ENCODE measurements around the gene PSMD6.
A peak's percentile ranks its signal among the peaks of the same experiment; 100 is the strongest.

Gene PSMD6

DNA sequence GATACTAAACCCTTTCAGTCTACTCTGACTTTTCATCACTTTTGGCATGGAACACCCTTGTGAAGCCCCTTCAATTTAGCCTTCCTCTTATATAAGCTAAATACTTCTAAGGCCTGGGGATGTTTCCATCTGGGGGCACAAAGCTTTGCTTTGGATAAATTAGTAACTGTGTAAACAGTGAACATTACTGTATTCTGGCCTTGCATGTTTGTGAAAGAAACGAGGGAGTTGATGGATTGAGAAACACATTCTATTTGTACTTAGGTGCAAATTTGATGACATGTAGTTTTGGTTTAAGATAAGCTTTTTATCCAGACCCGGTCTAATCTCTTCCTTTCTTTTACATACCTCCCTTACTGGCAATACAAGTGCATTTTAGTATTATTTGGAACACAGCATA lies 19.7 kb downstream of the PSMD6 start:
- FAIRE-seq = no peak
- TF ChIP-seq POLR2AphosphoS5 (IDR thresholded peaks at IDR 0.05; ENCODE audit: low read depth, low read length) = no peak
- no peak for TF ChIP-seq TAF1 (IDR thresholded peaks at IDR 0.05; ENCODE audit: borderline replicate concordance, low read depth, low read length)
- TF ChIP-seq POLR2A (IDR thresholded peaks at IDR 0.05; ENCODE audit: low read depth, low read length) = no peak
- no peak for DNase-seq (ENCODE audit: insufficient read length)

DNA sequence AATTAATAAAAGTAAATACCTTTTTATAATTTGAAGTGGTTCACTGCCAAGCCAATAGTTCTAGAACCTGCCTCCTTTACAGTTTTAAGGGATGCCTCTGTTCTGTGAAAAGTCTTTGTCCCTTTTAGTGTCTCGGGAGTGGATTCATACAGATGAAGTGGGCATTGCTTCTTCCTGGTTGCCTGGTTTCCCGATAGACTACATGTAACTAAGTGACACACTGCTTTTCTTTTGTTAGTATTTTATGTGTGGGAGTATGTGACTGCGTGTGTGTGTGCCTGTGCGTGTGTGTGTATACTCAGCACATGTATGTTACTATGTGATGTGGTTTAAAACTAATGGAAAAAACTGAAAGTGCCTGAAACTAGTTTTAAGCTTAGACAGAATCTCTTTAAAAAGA lies 21.1 kb downstream of the PSMD6 start:
- DNase-seq (ENCODE audit: insufficient read length) (no peak), FAIRE-seq (no peak)
- no peak for TF ChIP-seq POLR2AphosphoS5 (IDR thresholded peaks at IDR 0.05; ENCODE audit: low read depth, low read length)
- no peak for TF ChIP-seq TAF1 (IDR thresholded peaks at IDR 0.05; ENCODE audit: borderline replicate concordance, low read depth, low read length)
- no peak for TF ChIP-seq POLR2A (IDR thresholded peaks at IDR 0.05; ENCODE audit: low read depth, low read length)

DNA sequence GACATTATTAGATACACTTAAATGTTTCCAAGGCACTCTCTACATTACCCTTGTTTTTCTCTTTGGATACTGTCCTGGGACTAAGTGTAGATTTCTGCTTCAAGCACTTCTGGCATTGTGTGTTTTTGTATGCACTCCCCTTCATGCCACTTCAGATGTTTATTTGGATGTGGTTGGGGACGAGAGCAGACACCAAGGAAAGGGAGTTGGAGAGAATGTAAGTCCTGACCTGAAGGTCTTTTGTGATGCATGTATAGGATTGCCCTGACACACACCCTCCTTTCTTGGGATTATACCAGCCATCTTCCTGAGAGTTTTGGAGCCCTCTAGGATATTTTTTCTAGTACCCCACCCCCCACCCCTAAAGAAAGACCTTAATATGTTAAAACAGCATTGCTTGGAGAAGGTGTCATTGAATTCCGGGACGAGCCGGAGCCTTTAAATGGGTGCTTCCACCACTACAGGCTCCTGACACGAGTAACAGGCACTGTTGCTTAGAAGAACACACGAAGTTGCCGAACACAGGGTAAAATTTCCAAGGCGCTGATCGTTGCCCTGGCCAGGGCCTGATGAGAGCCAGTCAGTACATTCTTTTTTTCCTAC lies 22.7 kb downstream of the PSMD6 start:
- DNase-seq (ENCODE audit: insufficient read length) = no peak
- FAIRE-seq = no peak
- no peak for TF ChIP-seq POLR2A (IDR thresholded peaks at IDR 0.05; ENCODE audit: low read depth, low read length)

DNA sequence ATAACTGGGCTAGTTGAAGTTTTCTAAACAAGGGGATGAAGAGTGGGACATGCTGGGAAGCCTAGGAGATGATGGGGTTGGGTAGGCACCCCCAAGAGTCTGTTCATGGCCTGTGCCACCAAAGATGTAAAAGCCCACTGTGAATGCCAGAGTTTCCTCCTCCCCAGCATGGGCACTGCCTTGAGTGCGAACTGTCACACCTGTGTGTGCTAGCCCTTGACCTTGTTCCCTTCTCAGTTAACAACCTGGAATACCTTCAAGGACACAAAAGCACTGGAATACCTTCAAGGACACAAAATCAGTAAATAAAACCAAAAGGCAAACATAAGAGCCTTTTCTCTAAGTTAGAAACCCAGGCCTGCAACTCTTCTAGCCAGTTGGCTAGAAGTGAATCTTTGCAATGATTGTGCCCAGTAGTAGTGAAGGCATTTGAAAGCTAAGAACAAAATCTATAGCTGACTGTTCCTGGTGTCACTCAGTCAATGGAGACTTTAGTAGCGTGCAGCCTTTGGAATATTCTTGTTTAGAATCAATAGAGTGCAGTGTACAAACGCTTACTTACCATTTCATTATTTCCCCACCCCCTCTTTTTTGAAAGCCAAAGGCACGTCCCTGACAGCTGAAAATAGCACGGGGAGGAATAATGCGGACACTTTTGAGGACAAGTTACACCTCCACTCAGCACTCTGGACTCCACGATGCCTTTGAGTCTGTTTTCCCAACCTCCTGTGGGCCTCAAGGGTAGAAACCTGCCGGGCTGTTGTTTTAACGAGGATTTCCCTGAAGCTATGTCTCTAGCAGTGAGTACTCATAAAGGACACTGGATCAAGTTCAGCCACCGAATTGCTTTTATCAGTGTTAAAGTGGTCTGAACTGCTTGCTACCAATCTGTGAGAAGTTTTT lies 24.2 kb downstream of the PSMD6 start:
- FAIRE-seq (no peak), DNase-seq (ENCODE audit: insufficient read length) (no peak)
- TF ChIP-seq TAF1 (IDR thresholded peaks at IDR 0.05; ENCODE audit: borderline replicate concordance, low read depth, low read length) (no peak), POLR2AphosphoS5 (IDR thresholded peaks at IDR 0.05; ENCODE audit: low read depth, low read length) (no peak), POLR2A (IDR thresholded peaks at IDR 0.05; ENCODE audit: low read depth, low read length) (no peak)

DNA sequence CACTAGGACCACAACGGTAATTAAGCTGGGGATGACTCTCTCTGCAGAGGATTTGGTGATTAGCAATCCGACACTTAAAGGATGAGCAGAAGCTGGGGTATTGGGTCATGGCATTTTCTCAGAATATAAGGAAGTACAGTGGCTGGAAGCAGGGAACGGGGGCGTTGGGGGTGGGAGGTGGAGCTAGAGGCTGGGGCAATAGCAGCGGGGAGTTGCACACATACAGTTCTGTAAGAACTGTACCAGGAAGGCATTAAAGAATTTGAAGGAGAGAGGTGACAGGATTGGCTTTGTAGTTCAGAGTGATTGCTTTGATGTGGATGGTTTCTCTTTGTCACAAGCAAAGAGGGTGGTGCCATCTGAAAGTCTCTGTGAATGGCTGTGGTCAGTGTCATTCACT lies 28.2 kb downstream of the PSMD6 start:
- TF ChIP-seq TAF1 (IDR thresholded peaks at IDR 0.05; ENCODE audit: borderline replicate concordance, low read depth, low read length) = no peak
- TF ChIP-seq POLR2A (IDR thresholded peaks at IDR 0.05; ENCODE audit: low read depth, low read length) = no peak
- TF ChIP-seq POLR2AphosphoS5 (IDR thresholded peaks at IDR 0.05; ENCODE audit: low read depth, low read length) = no peak
- FAIRE-seq = no peak

DNA sequence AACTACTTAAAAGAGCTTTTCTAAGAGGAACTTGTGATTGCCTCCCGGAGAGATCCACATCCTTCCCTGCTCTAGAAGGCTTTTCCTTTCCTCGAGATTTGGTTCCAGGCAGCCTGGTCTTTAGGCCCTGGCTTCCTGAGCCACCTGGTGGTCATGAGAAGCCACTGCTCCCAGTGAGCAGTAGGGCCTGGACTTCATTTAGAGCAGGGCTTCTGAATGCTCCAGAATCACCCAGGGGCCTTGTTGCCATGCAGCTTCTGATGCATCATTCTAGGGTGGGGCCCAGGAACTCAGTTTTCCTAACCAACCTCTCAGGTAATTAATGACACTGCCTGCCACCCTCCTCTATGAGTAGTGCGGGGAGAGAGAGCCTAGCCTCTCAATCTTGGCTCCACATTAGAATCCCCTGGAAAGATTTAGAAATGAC lies 29.6 kb downstream of the PSMD6 start:
- DNase-seq (ENCODE audit: insufficient read length) = peak; percentile 37
- TF ChIP-seq POLR2A (IDR thresholded peaks at IDR 0.05; ENCODE audit: low read depth, low read length) = no peak
- TF ChIP-seq POLR2AphosphoS5 (IDR thresholded peaks at IDR 0.05; ENCODE audit: low read depth, low read length) = no peak
- TF ChIP-seq TAF1 (IDR thresholded peaks at IDR 0.05; ENCODE audit: borderline replicate concordance, low read depth, low read length) = no peak
- FAIRE-seq = peak; percentile 82

More for the DNA sequence above, 28.2 kb downstream of the PSMD6 start:
- DNase-seq (ENCODE audit: insufficient read length) = no peak

DNA sequence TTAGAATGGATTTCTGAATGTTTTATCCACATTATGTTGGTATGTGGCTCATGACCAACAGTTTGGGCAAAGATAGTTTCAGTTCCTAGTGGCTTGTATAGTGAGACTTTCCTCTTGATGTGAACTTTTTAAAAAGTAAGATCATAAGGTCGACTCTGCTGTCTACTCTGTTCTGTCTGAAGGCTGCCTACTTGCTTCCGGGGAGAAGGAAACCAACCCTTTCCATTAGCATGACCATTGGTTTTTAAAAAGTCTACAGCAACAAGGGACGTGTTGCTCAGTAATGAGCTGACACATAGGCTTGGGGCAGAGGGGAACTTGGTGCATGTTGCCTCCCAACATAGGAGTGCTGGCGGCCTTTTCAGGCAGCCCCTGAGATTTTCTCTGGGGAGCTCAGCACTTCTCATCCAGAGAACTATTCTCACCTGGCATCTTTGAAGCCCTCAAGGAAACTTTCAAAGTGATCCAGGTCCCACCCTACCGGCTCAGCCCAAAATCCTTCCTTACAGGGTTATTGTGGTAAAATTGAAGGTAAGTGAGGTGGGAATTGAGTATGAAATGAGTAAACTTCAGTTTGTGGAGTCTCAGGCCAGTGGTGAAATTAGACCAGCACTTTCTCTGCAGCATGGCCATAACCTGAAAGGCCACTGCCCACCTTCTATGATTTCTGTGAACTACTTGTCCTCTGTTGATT lies 30.6 kb downstream of the PSMD6 start:
- no peak for TF ChIP-seq POLR2A (IDR thresholded peaks at IDR 0.05; ENCODE audit: low read depth, low read length)
- TF ChIP-seq TAF1 (IDR thresholded peaks at IDR 0.05; ENCODE audit: borderline replicate concordance, low read depth, low read length) = no peak
- TF ChIP-seq POLR2AphosphoS5 (IDR thresholded peaks at IDR 0.05; ENCODE audit: low read depth, low read length) = no peak
- DNase-seq (ENCODE audit: insufficient read length) (no peak), FAIRE-seq (no peak)

DNA sequence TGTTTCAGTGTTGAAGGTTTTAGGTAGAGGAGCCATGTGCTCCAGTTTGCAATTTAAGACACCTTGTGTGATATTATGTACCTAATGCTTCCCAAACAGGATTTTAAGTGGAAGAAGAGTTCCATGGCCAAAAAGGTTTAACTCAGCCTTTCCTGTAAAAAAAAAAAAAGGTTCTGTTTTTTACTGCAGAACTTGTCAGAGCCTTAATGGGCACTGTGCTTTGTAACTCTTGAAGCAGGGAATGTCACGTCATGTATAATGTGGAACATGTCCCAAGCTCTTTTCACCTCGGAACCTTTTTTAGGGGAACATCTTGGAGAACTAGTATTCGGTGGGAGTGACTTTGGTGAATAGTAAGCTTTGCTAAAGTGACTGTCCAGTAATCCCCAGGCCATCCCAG lies 31.6 kb downstream of the PSMD6 start:
- FAIRE-seq (no peak), DNase-seq (ENCODE audit: insufficient read length) (no peak)
- TF ChIP-seq POLR2AphosphoS5 (IDR thresholded peaks at IDR 0.05; ENCODE audit: low read depth, low read length) (no peak), TAF1 (IDR thresholded peaks at IDR 0.05; ENCODE audit: borderline replicate concordance, low read depth, low read length) (no peak), POLR2A (IDR thresholded peaks at IDR 0.05; ENCODE audit: low read depth, low read length) (no peak)

DNA sequence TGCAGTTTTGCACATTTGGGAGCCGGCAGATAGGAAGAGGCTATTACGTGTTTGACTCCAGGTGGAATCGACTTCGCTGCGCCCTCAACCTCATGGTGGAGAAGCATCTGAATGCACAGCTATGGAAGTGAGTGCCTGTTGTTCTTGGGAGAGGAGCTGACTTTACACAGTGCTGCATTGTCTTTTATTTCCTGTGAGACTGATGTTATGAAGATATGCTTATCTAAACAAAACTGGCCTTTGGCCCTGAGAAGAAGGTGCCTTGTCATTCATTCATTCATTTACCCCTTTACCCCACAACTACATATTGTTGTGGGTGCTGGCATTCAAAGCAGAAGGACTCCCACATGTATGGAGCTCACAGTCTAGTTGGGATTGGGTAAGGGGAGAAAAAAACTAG lies 32.6 kb downstream of the PSMD6 start:
- no peak for DNase-seq (ENCODE audit: insufficient read length)
- no peak for FAIRE-seq
- TF ChIP-seq POLR2AphosphoS5 (IDR thresholded peaks at IDR 0.05; ENCODE audit: low read depth, low read length) (no peak), TAF1 (IDR thresholded peaks at IDR 0.05; ENCODE audit: borderline replicate concordance, low read depth, low read length) (no peak), POLR2A (IDR thresholded peaks at IDR 0.05; ENCODE audit: low read depth, low read length) (no peak)

DNA sequence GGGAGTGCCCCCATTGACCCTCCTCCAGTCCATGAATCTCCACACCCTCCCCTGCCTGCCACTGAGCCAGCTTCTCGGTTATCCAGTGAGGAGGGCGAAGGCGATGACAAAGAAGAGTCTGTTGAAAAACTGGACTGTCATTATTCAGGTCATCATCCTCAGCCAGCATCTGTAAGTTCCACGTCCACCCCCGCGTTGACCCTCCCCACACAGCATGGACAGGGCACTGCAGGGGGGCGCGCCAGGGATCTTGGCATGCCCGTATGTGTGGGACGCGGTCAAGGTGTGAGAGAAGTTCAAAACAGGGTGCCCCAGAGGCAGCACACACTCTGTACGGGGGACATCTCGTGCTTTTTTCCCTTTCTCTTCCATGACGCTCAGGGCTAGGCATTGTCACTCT lies 33.1 kb downstream of the PSMD6 start:
- no peak for TF ChIP-seq TAF1 (IDR thresholded peaks at IDR 0.05; ENCODE audit: borderline replicate concordance, low read depth, low read length)
- no peak for TF ChIP-seq POLR2AphosphoS5 (IDR thresholded peaks at IDR 0.05; ENCODE audit: low read depth, low read length)
- TF ChIP-seq POLR2A (IDR thresholded peaks at IDR 0.05; ENCODE audit: low read depth, low read length) = no peak
- FAIRE-seq = no peak

DNA sequence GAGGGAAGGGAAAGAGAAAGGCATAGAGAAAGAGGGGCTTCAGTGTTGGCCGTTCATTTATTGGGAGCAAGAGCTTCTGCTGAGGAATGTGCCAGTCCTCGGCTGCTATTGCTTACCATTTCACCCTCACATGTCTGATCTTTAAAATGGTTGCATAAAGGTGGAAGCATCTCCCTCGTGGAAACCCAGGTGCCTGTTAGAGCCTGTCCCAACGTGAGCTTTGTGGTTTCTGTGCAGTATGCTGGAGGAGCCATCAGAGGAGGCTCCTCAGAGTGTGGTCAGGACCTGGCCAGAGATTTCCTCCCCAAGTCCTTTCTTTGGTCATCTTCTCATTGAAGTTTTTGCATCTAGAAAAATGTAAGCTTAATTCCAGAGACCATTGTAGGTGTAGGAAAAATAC lies 34.4 kb downstream of the PSMD6 start:
- FAIRE-seq (no peak), DNase-seq (ENCODE audit: insufficient read length) (no peak)
- TF ChIP-seq POLR2AphosphoS5 (IDR thresholded peaks at IDR 0.05; ENCODE audit: low read depth, low read length) (no peak), POLR2A (IDR thresholded peaks at IDR 0.05; ENCODE audit: low read depth, low read length) (no peak), TAF1 (IDR thresholded peaks at IDR 0.05; ENCODE audit: borderline replicate concordance, low read depth, low read length) (no peak)

More for the DNA sequence above, 33.1 kb downstream of the PSMD6 start:
- DNase-seq (ENCODE audit: insufficient read length) = no peak
